Heart right ventricle (tissue), 16 donors: ENCODE measurements around the gene PPP6R1. TPM values are rescaled to one million over a fixed set of nuclear protein-coding genes. Genes with fewer than 3 reads are reported as not detected.

Experiments
- ATAC-seq, 8 donors: fragments of 200-7000 bp; cut with Tn5 transposase; one replicate each; pipeline ENCODE4 v1.9.1; 2020; ENCODE audit warnings: mild to moderate bottlenecking in 8 of 8, moderate library complexity in 8 of 8, moderate number of reproducible peaks in 1 of 8
- DNase-seq, 2 donors: peaks; one replicate each; pipeline ENCODE4 v3.0.0-alpha.2; 2020
- H3K27ac ChIP-seq, 10 donors: fragments of 200-600 bp; sonication (generic) in 2 of 10; one replicate each; pipeline versions ENCODE4 v1.5.0 to v1.8.0; 2020 to 2022; ENCODE audit warnings: mild to moderate bottlenecking in 3 of 10
- H3K27me3 ChIP-seq, 7 donors: fragments of 200-600 bp; one replicate each; pipeline ENCODE4 v1.8.0; 2021 to 2022; ENCODE audit warnings: mild to moderate bottlenecking in 2 of 7
- H3K36me3 ChIP-seq, 9 donors: fragments of 200-600 bp; sonication (generic) in 1 of 9; one replicate each; pipeline versions ENCODE4 v1.5.0 to v1.8.0; 2020 to 2022; ENCODE audit warnings: mild to moderate bottlenecking in 2 of 9
- H3K4me1 ChIP-seq, 9 donors: fragments of 200-600 bp; sonication (generic) in 1 of 9; one replicate each; pipeline versions ENCODE4 v1.5.0 to v1.8.0; 2020 to 2022; ENCODE audit warnings: mild to moderate bottlenecking in 4 of 9
- H3K4me3 ChIP-seq, 10 donors: fragments of 200-600 bp; sonication (generic) in 2 of 10; one replicate each; pipeline versions ENCODE4 v1.5.0 to v1.8.0; 2020 to 2022; ENCODE audit warnings: mild to moderate bottlenecking in 7 of 10, moderate library complexity in 2 of 10
- H3K9me3 ChIP-seq, 11 donors: fragments of 200-600 bp in 10 of 11; sonication (generic) in 2 of 11; one replicate each; pipeline versions ENCODE4 v1.5.0 to v1.8.0; 2013 to 2022; ENCODE audit warnings: mild to moderate bottlenecking in 2 of 11, control low read depth in 1 of 11, moderate library complexity in 1 of 11
- WGBS, 2 donors: extraction: QIAGEN DNeasy Blood & Tissue Kit; methylation state at CpG; one replicate each; pipeline ENCODE4 v1.1.7; 2013; ENCODE audit warnings: inconsistent platforms in 1 of 2; 5-methylcytosine and 5-hydroxymethylcytosine counted together
- intact Hi-C, 10 donors: fragments of 100-400 bp; cut with DNase I; formaldehyde crosslinking; loops; one replicate each; pipeline versions ENCODE4 v1.11.1 to v1.14.2; 2022
- polyA plus RNA-seq, 2 donors: library from polyadenylated mRNA; stranded (reverse); fragments of 200-250 nt; gene quantifications; one replicate each; pipeline ENCODE4 v1.2.3, GENCODE V29; 2013
- total RNA-seq, 10 donors: library from RNA; stranded (reverse); fragmentation: NEBNext Ultra II Directional in 3 of 10; extraction: Animal tissue kit (Norgen Biotek cat#: 25700) in 3 of 10; gene quantifications; one replicate each; pipeline versions ENCODE4 v1.2.1 to v1.2.4, GENCODE V29; 2021 to 2023
- TF ChIP-seq, protein P1 (sequence below), 9 donors: fragments of 200-600 bp; sonication (generic) in 2 of 9; IDR thresholded peaks; one replicate each; pipeline versions ENCODE4 v1.5.0 to v1.8.0; 2021 to 2022; ENCODE audit warnings: antibody characterized with exemption in 9 of 9, mild to moderate bottlenecking in 5 of 9, moderate library complexity in 1 of 9
- donor health status: Arrhythmogenic right ventricular cardiomyopathy.
- donor health status: ischemic (EF 13 %, LVEDD 7.1; RV severe dilation, severe dysfunction).
- donor health status: healthy with polysubstance abuse.
- donor health status: DM: no; HTN: yes; CAD: no.
- donor health status: DM: no; HTN: no; CAD: no.
- donor health status: ischemic (EF 25% LVEDD 6.9; RV normal size, moderate dysfunction).
- donor health status: ischemic (EF 25% LVEDD 5.7; RV mildly dilated, moderate dysfunction).
- donor health status: healthy.
- donor health status: DM: yes; HTN: yes; CAD: no.
- donor health status: Ischemic cardiomyopathy.
- donor health status: ischemic (EF 35%, LVEDD 5.7; RV mildly dilated, moderate dysfunction).
- donor health status: nonischemic (EF 11% LVEDD 7.7; RV severe dilation, severe dysfunction).
- donor health status: DM: yes; HTN: yes; CAD: no.
- donor health status: PGD.
- donor health status: ischemic (EF 29% LVEDD 5.4; RV normal size, mild dysfunction).
- donor health status: nonischemic (EF 23%, LVEDD 6.1; RV moderate dilation, normal function).

The PPP6R1 gene
- total and polyA plus RNA-seq, 12 donors: 31.1 to 51.3 (median 38.7) TPM

DNA sequence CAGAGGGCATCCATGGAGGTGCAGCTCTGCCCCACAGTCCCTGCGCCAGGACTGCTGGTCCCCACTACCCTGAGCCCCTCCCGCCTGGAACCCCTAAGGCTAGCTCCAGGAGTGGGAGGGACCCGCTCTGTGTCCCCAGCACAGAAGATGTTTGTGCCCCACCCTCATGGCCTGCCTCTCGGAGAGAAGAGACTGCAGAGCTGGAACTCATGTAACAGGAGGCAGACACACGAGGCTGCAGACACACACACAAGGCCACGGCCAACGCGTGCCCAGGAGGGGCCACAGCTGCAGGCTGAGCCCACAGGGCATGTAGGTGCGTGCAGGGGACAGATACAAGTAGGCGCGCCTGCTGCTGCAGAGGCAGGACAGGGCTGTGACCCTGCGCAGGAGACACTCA lies 19.8 kb downstream of the PPP6R1 start:
- peaks cover 23 to 99% (median 78%) of the 10 kb centered on the region in 9 donors for H3K36me3 ChIP-seq
- intact Hi-C loops: no loop called here
- no peak overlapping the region for H3K27ac ChIP-seq
- no peaks in the 10 kb centered on the region for H3K27me3 ChIP-seq
- H3K9me3 ChIP-seq: no peaks in the 10 kb centered on the region
- WGBS, 2 donors: 92 to 93% methylated on average over 12 of the region's 12 CpGs
- DNase-seq (no peak), ATAC-seq (no peak)
- no peaks in the 10 kb centered on the region for H3K4me1 ChIP-seq
- TF ChIP-seq, protein P1, sequence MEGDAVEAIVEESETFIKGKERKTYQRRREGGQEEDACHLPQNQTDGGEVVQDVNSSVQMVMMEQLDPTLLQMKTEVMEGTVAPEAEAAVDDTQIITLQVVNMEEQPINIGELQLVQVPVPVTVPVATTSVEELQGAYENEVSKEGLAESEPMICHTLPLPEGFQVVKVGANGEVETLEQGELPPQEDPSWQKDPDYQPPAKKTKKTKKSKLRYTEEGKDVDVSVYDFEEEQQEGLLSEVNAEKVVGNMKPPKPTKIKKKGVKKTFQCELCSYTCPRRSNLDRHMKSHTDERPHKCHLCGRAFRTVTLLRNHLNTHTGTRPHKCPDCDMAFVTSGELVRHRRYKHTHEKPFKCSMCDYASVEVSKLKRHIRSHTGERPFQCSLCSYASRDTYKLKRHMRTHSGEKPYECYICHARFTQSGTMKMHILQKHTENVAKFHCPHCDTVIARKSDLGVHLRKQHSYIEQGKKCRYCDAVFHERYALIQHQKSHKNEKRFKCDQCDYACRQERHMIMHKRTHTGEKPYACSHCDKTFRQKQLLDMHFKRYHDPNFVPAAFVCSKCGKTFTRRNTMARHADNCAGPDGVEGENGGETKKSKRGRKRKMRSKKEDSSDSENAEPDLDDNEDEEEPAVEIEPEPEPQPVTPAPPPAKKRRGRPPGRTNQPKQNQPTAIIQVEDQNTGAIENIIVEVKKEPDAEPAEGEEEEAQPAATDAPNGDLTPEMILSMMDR (IDR thresholded peaks at IDR 0.05): no peak
- no peak overlapping the region for H3K4me3 ChIP-seq

DNA sequence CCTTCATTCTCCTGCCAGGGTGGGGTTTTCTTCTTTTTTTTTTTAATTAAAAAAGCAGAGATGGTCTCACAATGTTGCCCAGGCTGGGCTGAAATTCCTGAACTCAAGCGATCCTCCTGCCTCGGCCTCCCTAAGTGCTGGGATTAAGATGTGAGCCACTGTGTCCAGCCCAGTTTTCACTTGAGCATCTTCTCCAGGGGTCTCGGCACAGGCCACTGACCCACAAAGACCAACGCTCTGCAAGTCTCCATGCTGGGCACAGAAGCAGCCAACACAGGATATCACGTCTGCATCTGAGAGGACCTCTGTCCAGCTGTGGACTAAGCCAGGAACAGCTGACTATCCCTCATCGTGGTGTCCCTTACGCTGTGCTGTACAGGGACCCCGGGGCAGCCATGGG lies 20.8 kb downstream of the PPP6R1 start:
- H3K27ac ChIP-seq: no peak overlapping the region
- no peaks in the 10 kb centered on the region for H3K9me3 ChIP-seq
- H3K4me3 ChIP-seq: no peak overlapping the region
- TF ChIP-seq, protein P1 (IDR thresholded peaks at IDR 0.05): no peak
- DNase-seq (no peak), ATAC-seq (no peak)
- H3K27me3 ChIP-seq: no peaks in the 10 kb centered on the region
- H3K4me1 ChIP-seq: no peaks in the 10 kb centered on the region
- intact Hi-C loops: no loop called here
- H3K36me3 ChIP-seq: peaks cover 23 to 99% (median 81%) of the 10 kb centered on the region in 9 donors
- WGBS, 2 donors: 94 to 95% methylated on average over 8 of the region's 8 CpGs

DNA sequence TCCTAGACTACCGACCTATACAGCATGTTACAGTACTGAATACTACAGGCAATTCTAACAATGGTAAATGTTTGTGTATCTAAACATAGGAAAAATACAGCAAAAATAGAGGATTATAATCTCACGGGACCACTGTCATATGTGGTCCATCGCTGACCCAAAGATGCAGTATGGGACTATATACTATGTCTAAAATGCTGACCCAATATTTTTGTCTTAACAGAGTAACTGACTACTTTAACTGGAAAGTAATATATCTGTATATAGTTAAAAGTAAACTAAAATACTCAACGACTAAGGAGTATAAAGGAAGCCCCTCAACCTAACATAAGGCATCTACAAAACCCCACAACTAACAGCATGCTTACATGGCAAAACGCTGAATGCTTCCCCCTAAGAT lies 25.8 kb downstream of the PPP6R1 start:
- no peaks in the 10 kb centered on the region for H3K27me3 ChIP-seq
- no peak overlapping the region for H3K27ac ChIP-seq
- intact Hi-C loops: no loop called here
- DNase-seq: no peak
- no peaks in the 10 kb centered on the region for H3K9me3 ChIP-seq
- H3K4me1 ChIP-seq: peaks cover 0 to 15% (median 10%) of the 10 kb centered on the region in 9 donors
- WGBS, 2 donors: 90 to 91% methylated on average over 5 of the region's 5 CpGs
- TF ChIP-seq, protein P1 (IDR thresholded peaks at IDR 0.05): no peak
- H3K36me3 ChIP-seq: peaks cover 0 to 99% (median 69%) of the 10 kb centered on the region in 9 donors
- ATAC-seq: no peak
- H3K4me3 ChIP-seq: no peak overlapping the region

DNA sequence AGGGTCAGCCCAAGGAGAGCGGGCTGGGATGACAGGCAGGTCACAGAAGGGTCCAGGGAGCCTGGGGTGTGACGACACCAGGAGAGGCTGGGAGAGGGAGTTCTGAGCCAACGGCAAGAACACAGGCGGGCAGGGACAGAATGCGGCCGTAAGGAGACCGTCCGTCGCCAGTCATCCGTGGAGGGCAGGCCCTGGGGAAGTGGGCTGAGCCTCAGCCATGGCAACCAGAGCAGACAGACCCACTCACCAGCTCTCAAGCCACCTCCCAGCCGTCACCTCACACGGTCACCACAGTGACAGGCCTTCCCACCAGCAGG lies 26.6 kb downstream of the PPP6R1 start:
- H3K36me3 ChIP-seq: peaks cover 0 to 99% (median 62%) of the 10 kb centered on the region in 9 donors
- peaks cover 0 to 17% (median 12%) of the 10 kb centered on the region in 9 donors for H3K4me1 ChIP-seq
- no peak for DNase-seq
- TF ChIP-seq, protein P1 (IDR thresholded peaks at IDR 0.05): no peak
- intact Hi-C loops: no loop called here
- WGBS, 2 donors: 58 to 79% methylated on average over 12 of the region's 12 CpGs
- H3K27me3 ChIP-seq: no peaks in the 10 kb centered on the region
- no peak overlapping the region for H3K27ac ChIP-seq
- ATAC-seq: no peak
- H3K4me3 ChIP-seq: no peak overlapping the region
- H3K9me3 ChIP-seq: no peaks in the 10 kb centered on the region
